K562 (cell line): ENCODE data around the gene TSSK2. TPM values are rescaled to one million over a fixed set of nuclear protein-coding genes. Genes with fewer than 3 reads are reported as not detected.

ENCODE experiments used
- CC2D1A ChIP-seq: fragments of 450-650 bp; IDR thresholded peaks from 2 replicates; pipeline ENCODE4 v1.6.1; 2017; ENCODE audit warnings: mild to moderate bottlenecking
- ETV5 ChIP-seq: sonication (generic); formaldehyde crosslinking; IDR thresholded peaks from 2 replicates; pipeline ENCODE4 v1.4.0; 2020; ENCODE audit warnings: low read depth, mild to moderate bottlenecking, missing genetic modification reagents
- FOXO4 ChIP-seq: fragments of 450-650 bp; formaldehyde crosslinking; IDR thresholded peaks from 2 replicates; pipeline ENCODE4 v1.4.0; 2020; ENCODE audit warnings: mild to moderate bottlenecking, moderate library complexity
- FOXP4 ChIP-seq: sonication (generic); formaldehyde crosslinking; IDR thresholded peaks from 2 replicates; pipeline ENCODE4 v1.8.0; 2022; ENCODE audit warnings: mild to moderate bottlenecking, missing genetic modification reagents, borderline replicate concordance
- MAFK ChIP-seq: IDR thresholded peaks from 2 replicates; pipeline ENCODE4 v1.6.1; 2011; ENCODE audit warnings: low read length, improper control_type of control experiment
- MAX ChIP-seq: sonication (generic); formaldehyde crosslinking; IDR thresholded peaks from 2 replicates; pipeline ENCODE4 v1.9.0; 2022; ENCODE audit warnings: mild to moderate bottlenecking, missing genetic modification reagents
- MYBL2 ChIP-seq, 2 experiments: fragments of 450-650 bp in 1 of 2; sonication (generic) in 1 of 2; formaldehyde crosslinking in 1 of 2; IDR thresholded peaks; 2 replicates each; pipeline versions ENCODE4 v1.6.1 to v1.8.1; 2017 to 2022; ENCODE audit warnings: borderline replicate concordance in 1 of 2, inconsistent platforms in 1 of 2, low read depth in 1 of 2, mild to moderate bottlenecking in 1 of 2, missing genetic modification reagents in 1 of 2, moderate library complexity in 1 of 2
- NFATC3 ChIP-seq: fragments of 450-650 bp; IDR thresholded peaks from 2 replicates; pipeline ENCODE4 v1.6.1; 2017; ENCODE audit warnings: mild to moderate bottlenecking
- PTRF ChIP-seq: fragments of 450-650 bp; IDR thresholded peaks from 2 replicates; pipeline ENCODE4 v1.6.1; 2016; ENCODE audit warnings: mild to moderate bottlenecking, missing genetic modification characterization, missing compliant biosample characterization
- TCF3 ChIP-seq: sonication (generic); formaldehyde crosslinking; IDR thresholded peaks from 2 replicates; pipeline ENCODE4 v1.4.0; 2020; ENCODE audit warnings: mild to moderate bottlenecking, missing genetic modification reagents
- THRB ChIP-seq: fragments of 450-650 bp; formaldehyde crosslinking; conservative IDR thresholded peaks from 2 replicates; pipeline ENCODE4 v1.4.0; 2022; ENCODE audit warnings: mild to moderate bottlenecking, missing genetic modification characterization
- USF1 ChIP-seq: sonication (generic); formaldehyde crosslinking; IDR thresholded peaks from 2 replicates; pipeline ENCODE4 v1.9.0; 2022; ENCODE audit warnings: mild to moderate bottlenecking, missing genetic modification reagents
- ZFX ChIP-seq: sonication (generic); formaldehyde crosslinking; IDR thresholded peaks from 2 replicates; pipeline ENCODE4 v1.8.0; 2022; ENCODE audit warnings: mild to moderate bottlenecking, missing genetic modification reagents, moderate library complexity
- ZNF174 ChIP-seq: fragments of 250-450 bp; sonication (Bioruptor Pico); IDR thresholded peaks from 2 replicates; pipeline ENCODE4 v1.4.0; 2020; ENCODE audit warnings: mild to moderate bottlenecking
- ZNF592 ChIP-seq: fragments of 450-650 bp; IDR thresholded peaks from 2 replicates; pipeline ENCODE4 v1.6.1; 2017; ENCODE audit warnings: antibody characterized with exemption, mild to moderate bottlenecking
- ZNF644 ChIP-seq: fragments of 200-800 bp; sonication (Bioruptor generic); IDR thresholded peaks from 2 replicates; pipeline ENCODE4 v1.6.1; 2016; ENCODE audit warnings: low read depth, missing genetic modification characterization, missing compliant biosample characterization
- polyA plus RNA-seq, 8 experiments: library from polyadenylated mRNA; depleted of rRNA in 4 of 8; stranded (reverse) in 5 of 8; unstranded in 3 of 8; fragments of >200 nt; fragmentation: Nextera tagmentation in 2 of 8; fragmentation: Illumina TruSeq in 1 of 8; extraction: Ambion mirVana in 2 of 8; extraction: Trizol in 1 of 8; gene quantifications; 2 replicates each; pipeline versions ENCODE4 v1.2.1 to v1.2.3, GENCODE V29; 2011 to 2014; ENCODE audit warnings: inconsistent platforms in 1 of 8, missing spikeins in 1 of 8
- total RNA-seq, 7 experiments: library from RNA; depleted of rRNA in 6 of 7; stranded (reverse); fragments of >200 nt in 6 of 7; fragmentation: Illumina TruSeq in 2 of 7; extraction: Trizol in 2 of 7; gene quantifications; 2 replicates each; pipeline versions ENCODE4 v1.2.1 to v1.2.3, GENCODE V29; 2011 to 2021; ENCODE audit warnings: low replicate concordance in 1 of 7

The TSSK2 gene
- total and polyA plus RNA-seq, 9 of the 15 experiments (the other 6 are each of a cell fraction or from before 2014, with no cell fraction given) = 0.04 TPM; not detected in 8

- TF ChIP-seq ZNF592 (no peak), MYBL2 (IDR thresholded peaks at IDR 0.05; ENCODE audit: low read depth) (no peak), MYBL2 (CRISPR knock-in tag; IDR thresholded peaks at IDR 0.05; ENCODE audit: borderline replicate concordance) (peak; percentile 45), ZNF644 (tag) (no peak), FOXO4 (no peak), ZFX (CRISPR knock-in tag) (no peak), PTRF (tag) (no peak), CC2D1A (no peak), MAFK (no peak), TCF3 (CRISPR knock-in tag) (no peak), ETV5 (CRISPR knock-in tag) (no peak), NFATC3 (no peak), THRB (CRISPR knock-in tag) (no peak), USF1 (peak; percentile 1; the same call in 1 of the 2 replicates), FOXP4 (CRISPR knock-in tag) (no peak), ZNF174 (CRISPR knock-in tag) (no peak), MAX (no peak)
Observed at GRCh38 chr22:19088866-19089595, 42.1 kb upstream of the TSSK2 start (continued).
